HG03280 (cell line): ENCODE measurements around the gene PLPP1.

Experiments used
- ATAC-seq: cut with Tn5 transposase; IDR thresholded peaks from one replicate; pipeline ENCODE4 v1.9.1; 2021; ENCODE audit warnings: mild to moderate bottlenecking, moderate library complexity; ENCODE audit not compliant: unreplicated experiment

The PLPP1 gene

DNA sequence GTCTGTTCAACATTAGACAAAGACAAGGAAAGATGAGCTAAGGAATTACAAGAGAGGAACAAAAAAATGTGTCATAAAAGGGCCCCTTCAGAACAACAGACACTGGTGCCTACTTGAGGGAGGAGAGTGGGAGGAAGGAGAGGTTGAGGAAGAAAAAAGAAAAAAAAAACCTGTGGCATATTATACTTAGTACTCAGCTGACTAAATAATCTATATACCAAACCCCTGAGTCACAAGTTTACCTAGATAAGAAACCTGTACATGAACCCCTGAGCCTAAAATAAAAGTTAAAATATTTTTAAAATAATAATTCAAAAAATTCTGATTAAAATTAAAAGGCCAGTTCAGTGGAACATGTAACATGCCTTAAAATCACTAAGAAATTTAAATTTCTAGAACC, 119.7 kb downstream of the PLPP1 start:
- no peak for ATAC-seq

DNA sequence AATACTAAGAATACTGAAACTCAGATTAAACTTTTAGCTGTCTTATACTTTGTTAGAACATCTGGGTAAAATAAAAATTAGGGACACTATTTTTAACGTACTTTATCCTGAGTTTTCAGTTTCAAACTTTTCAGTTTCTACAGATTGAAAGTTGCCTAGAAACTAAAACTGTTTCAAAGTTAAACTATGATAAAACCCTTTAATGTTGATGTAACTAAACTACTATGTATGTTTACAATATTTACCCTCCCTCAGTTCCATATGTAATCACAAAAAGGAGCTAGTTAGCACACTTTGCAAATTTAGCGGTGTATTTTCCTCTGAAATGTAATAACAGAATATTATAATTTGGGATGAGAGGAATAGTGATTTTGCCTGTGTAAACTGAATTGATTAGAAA, 121.1 kb downstream of the PLPP1 start:
- no peak for ATAC-seq

DNA sequence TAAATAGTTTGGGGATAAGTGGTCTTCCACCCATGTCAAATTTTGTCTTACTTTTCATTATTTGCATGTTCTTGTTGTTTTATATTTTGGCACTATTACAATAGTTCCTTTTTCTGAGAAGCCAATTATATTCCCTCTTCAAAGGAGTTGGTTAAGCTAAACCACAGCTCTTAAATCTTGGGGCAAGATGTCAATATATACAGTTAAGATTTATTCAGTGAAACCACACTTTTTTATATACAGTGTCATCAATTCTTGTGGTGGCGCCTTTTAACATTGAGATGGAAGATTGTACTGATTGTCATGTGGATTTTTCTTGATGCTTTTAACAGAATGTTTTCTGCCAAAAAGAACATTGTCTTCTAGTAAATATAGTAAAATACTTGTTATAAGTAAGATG, 122.9 kb downstream of the PLPP1 start:
- ATAC-seq: no peak

DNA sequence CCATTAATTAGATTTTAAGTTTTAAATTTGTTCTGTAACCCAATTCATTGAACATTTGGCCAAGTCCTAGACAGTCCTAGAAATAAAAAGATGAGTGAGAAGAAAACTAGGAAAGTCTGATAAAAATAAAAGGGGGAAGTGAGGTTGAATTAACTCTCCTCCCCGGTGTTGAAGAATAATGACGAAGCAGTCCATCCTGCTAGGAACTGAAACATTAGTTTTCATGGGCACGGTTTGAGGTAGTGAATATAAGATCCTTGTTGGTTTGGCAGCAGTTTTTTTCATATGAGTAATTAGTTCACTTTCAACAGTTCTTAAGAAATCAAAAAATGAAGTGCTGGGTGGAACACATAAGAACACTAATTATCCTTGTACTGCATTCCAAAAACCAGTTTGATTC, 123.9 kb downstream of the PLPP1 start:
- ATAC-seq: no peak

DNA sequence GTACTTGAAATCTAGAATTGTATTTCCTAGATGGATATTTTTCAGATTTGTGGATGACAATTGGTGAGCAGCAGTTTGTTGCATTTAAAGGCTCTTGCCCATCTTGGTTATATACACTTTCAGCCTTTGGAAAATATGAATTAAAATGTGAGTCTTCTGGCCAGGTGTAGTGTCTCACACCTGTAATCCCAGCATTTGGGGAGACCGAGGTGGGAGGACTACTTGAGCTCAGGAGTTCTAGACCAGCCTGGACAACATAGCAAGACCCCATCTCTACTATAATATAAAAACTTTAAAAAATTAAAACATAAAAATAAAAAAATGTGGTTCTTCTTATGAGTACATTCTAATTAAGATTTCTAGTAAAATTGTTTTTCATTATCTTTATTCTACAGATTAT, 125.0 kb downstream of the PLPP1 start:
- no peak for ATAC-seq

DNA sequence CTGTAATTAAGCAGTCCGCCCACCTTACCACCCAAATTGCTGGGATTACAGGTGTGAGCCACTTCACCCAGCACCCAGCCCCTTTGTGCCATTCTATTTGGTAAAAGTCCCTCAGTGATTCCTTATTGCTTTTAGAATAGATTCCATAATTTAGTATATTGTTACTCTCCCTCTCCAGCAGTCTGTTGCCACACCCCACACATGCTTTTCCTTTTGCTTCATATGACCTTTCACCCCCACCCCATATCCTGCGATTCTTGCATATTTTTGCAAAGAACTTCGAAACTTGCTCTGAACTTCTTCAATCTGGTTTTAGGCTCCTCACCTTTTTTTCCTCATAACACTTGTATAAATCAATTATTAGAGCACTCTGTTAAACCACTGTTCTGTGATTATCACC, 126.8 kb downstream of the PLPP1 start:
- ATAC-seq: no peak

DNA sequence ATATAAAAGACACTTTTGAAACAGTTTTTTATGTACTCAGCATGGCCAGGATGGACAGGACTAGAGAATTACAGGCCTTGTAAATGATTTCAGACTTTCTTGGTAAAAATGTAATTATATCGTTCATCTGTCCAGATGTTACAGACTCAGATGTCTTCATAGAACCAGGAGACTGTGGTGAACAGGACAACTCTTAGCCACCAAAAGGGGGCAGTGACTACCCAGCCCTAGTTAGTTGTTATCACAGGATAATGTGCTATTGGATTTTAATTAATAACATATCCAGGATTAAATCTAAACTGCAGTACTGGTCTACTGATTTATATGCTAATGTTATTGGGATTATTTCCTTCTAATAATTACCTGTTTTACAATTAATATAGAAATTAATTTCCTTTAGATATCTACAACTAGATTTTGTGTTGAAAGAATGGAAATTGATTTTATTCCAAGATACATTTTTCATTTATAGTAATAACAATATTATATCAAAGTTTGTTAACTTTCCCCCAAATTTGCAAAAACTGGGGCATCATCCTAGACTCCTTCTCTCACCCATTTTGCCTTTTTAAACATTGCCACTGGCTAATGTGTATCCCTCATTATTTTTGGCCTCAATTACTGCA, 127.6 kb downstream of the PLPP1 start:
- ATAC-seq: no peak

DNA sequence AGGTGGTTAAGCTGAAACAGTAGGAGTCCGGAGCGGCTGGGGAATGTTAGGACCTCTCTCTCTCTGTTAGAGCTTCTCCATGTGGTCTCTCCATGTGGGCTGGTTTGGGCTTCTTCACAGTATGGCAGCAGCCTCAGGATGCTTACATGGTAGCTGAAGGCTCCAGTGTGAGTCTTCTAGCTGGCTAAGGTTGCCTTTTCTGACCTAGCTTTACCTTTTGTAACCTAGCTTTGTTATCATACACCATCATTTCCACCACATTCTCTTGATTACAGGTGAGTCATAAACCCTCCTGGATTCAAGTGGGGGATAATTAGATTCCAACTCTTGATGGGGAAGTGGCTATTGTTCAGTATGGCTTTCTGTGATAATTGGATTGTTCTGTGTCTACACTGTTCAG, 128.5 kb downstream of the PLPP1 start:
- no peak for ATAC-seq

DNA sequence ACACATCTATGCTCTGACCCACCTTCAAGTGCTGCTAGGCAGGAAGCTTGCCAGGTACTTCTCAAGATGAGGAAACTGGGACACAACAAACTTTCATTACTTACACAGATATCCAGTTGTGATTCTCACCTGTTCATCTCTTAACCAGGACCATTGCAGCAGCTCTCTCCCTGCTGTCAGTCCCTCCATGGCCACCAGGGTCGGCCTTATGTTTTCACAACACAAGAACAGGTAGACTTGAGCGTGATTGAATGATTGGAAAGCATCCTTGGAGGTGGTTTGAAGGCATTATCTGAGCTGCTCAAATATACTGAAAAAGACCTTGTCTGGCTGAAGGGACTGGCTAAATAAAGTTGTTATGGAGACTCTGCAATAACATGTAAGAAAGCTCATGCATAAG, 132.6 kb downstream of the PLPP1 start:
- ATAC-seq: no peak

DNA sequence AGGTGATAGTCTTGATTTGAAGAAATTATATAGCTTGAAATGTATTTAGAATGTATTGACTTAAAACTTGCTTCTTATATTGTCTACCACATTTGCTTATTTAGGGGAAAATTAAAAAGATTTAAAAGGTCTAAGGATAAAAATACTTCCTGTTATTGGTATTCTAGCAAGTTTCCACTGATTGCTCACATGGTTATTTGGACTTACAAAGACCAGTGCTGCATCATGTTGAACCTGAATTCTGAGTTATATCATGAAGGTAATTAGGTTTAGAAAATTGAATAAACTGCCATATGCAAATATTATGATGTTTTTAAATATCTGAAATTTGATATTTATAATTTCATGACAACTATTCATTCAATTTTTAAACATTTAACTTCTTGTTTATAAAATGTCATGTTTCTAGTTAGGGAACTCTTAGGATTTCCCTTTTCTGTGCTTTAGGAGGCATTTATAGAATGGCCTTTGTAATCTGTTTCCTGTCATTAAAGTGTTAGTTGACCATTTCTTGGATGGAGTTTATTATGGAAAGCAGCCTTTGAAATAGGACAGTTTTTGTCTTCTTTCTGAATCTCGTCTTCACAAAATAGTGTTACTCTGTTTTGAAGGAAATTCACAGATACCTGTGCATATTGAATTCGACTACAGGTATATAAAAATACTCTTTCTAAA, 141.1 kb downstream of the PLPP1 start:
- ATAC-seq: no peak

DNA sequence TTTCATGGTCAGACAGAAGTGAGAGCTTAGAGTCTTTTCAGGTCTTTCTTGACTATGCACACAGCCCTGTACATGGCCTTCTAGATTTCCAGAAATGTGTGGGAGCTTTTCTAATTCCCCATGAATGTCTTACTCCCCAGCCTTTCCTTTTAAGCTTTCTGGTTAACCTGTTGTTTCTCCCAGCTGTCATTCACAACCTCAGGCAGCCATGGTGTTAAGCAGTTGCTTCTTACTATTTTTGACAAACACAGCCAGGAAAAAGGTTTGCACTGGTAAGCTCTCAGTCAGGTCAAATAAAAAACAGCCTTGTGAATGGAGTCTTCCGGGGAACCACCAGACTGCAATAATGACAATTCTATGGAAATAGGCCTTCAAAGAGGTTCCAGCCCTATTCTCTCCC, 142.1 kb downstream of the PLPP1 start:
- no peak for ATAC-seq

DNA sequence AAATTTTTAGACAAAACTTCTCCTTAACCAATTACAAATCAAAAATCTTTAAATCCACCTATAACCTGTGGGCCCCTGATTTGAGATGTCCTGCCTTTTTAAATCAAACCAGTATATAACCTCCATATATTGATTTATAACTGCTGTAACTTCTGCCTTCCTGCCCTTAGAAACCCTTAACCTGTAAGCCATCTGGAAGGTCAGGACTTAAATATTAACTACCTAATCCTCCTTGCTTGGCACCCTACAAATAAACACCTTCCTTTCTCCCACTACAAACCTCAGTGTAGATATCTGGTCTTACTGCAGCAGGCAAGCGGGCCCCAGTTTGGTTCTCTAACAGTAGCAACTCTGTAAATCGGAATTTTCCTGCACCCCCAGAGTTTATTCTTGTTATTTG, 143.1 kb downstream of the PLPP1 start:
- ATAC-seq: no peak

DNA sequence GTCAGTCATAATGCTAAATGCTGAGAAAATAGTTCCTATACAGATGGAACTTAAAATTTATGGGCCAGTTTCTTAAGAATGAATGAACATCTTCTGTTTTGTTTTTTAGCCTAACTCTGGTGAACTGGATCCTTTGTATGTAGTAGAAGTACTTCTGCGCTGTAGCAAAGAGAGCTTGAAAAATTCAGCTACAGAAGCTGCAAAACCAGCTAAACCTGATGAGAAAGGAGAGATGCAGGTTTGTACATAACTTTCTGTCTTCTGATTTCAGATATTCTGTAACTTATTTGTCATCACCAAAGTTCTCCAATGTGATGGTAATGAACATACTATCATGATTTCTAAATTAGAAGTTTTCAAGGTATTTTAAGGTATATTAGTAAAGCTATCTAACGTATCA, 146.9 kb downstream of the PLPP1 start:
- no peak for ATAC-seq

DNA sequence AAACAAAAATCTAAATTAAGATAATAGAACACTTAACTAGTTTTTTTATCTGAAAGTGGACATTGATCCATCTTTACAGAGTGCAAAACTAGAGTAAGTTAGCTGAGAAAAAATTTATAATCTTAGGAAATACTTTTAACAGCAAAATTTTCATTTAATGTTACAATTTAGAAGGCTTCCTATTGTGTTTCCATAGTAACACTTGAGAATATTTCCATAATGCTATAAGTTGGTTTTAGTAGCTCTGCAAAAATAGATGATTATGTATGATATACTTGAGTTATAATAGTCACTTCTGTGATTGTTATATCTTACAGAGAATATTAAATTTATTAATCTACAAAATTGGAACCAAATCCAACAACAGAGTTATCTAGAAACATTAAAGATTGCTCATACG, 148.4 kb downstream of the PLPP1 start:
- no peak for ATAC-seq

DNA sequence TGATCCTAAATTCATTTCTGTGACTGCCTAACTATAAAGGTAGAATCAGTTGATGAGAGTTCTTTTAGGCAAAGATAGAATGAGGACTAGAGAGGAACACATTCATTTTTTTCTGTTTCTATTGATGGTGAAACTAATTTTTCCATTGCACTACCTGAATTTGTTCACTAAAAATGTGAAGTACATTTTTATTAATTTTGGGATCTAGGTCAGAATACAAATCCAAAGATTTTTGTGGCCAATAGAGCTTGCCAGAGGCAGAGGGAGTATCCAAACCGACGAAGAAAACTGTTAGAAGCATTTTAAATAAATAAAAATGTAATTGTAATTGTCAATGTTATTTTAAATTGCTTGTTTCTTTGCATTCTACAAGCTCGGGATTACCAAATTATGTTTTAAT, 148.9 kb downstream of the PLPP1 start:
- ATAC-seq: no peak

DNA sequence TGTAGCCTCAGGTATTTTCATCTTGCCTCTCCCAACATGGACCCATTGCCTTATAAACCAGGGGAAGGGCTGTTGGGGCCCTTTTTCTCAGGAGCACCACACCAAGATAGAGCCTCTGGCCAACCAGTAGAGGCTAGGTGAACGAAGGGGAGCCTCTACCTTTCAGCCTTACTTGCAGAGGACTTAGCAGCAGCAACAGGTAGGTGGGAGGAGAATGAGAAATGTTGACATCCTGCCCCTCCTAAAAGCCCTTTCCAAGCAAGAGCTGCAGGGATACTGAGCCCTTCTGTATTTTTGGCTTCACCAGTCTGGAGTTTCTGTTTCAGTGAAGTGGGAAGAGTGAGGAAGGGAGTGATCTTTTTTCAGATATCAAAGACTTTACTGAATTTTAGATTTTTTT, 149.5 kb downstream of the PLPP1 start:
- ATAC-seq: no peak

DNA sequence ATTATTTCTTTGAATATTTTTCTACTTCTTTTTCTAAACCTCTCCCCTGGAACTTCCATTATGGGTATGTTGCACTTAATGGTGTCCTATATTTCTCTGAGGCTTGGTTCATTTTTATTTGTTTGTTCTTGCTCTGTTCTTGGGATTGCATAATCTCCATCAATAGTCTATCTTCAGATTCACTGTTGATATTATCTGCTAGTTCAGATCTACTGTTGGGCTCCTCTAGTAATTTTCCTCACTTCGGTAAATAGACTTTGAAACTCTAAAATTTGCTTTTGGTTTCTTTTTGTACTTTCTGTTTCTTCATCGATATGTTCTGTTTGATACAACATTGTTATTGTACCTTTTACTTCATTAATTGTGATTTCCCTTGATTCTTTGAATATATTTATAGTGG, 150.7 kb downstream of the PLPP1 start:
- no peak for ATAC-seq

DNA sequence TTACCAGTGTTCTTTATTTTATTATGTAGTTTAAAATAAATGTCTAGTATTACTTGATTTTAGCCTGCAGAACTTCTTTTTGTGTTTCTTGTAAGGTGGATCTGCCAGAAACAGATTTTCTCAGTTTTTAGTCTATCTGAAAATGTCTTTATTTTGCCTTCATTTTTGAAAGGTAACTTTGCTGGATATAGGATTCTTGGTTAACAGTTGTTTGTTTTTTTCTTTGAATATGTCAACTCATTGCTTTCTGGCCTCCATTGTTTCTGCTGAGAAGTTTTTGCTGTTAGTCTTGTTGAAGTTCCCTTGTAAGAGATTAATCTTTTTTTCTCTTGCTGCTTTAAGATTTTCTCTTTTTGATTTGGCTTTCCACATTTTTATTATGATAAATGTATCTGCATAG, 151.5 kb downstream of the PLPP1 start:
- no peak for ATAC-seq

DNA sequence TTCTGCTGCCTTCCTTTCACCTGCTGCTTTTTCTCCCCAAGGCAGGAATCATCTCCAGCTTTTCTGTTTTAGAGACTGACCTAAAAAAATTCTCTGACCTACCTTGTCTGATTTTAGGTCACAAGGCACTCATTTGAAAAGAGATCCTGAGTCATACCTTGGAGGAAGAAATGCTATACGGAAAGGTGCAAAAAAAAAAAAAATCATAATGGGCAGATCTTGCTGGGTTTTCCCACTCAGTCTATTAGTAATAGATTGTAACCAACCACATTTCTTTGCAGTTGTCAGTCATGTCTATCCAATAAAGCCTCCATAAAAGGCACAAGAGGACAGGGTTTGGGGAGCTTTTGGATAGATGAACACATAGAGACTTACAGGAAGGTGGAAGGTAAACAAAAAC, 157.0 kb downstream of the PLPP1 start:
- ATAC-seq: no peak
